Measurements from ENCODE around the gene SHB. TPM values are rescaled to one million over a fixed set of nuclear protein-coding genes. Genes with fewer than 3 reads are reported as not detected.

SHB gene
- total and polyA plus RNA-seq, 2 of the 8 experiments (the other 6 are each of a cell fraction or from before 2014, with no cell fraction given) = 4.1 to 12.6 TPM

DNA sequence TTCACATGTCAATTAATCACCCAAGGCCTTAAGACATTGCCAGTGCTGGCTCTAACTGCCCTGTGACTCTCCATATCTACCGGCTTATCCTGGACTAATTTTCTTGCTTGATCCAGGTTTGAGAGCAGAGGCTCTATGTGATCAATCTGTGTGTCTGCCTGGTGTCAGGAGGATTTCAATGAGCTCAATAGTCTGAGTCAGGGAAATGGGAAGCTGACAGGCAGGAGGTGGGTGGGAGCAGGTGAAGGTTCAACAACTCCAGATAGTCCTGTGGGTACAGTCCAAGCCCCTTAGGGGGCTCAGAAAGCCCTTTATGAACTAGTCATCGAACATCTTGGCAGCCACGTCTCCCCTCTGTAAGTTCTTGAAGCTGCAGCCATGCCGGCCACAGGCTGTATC, 72.2 kb downstream of the SHB start (continued):
- TF ChIP-seq CHD7 (IDR thresholded peaks at IDR 0.05; ENCODE audit: insufficient replicate concordance, low read length) = no peak
- no peak for TF ChIP-seq GTF2F1 (IDR thresholded peaks at IDR 0.05; ENCODE audit: borderline replicate concordance, low read depth, low read length)
- TF ChIP-seq ASH2L (IDR thresholded peaks at IDR 0.05; ENCODE audit: low read length) = no peak
- no peak for TF ChIP-seq CTCF (IDR thresholded peaks at IDR 0.05; ENCODE audit: control extremely low read depth in 1 of 3, insufficient read depth in 1 of 3, low read depth in 1 of 3, low read length in 3 of 3)
- TF ChIP-seq SP4 (IDR thresholded peaks at IDR 0.05; ENCODE audit: low read length) = no peak
